HEK293T (cell line): ENCODE measurements around the gene TCP11.

ENCODE experiments used
- CTCF ChIA-PET: fragments of 350-600 bp; formaldehyde crosslinking; extraction: SDS; loops from one replicate; lab custom pipeline; 2021; ENCODE audit warnings: antibody characterized with exemption, inconsistent platforms; lab: Yijun Ruan, JAX
- POLR2A ChIA-PET: fragments of 350-600 bp; formaldehyde crosslinking; extraction: SDS; loops from one replicate; lab custom pipeline; 2020; ENCODE audit warnings: antibody characterized with exemption, inconsistent platforms; lab: Yijun Ruan, JAX
- DNase-seq: peaks from one replicate; pipeline ENCODE4 v3.0.0; 2012; ENCODE audit warnings: mixed read lengths; ENCODE audit errors: extremely low spot score
- ARNT ChIP-seq: fragments of 450-650 bp; IDR thresholded peaks from 2 replicates; pipeline ENCODE4 v1.6.1; 2017; ENCODE audit warnings: mild to moderate bottlenecking
- BHLHE40 ChIP-seq: fragments of 450-650 bp; IDR thresholded peaks from 2 replicates; pipeline ENCODE4 v1.6.1; 2016; ENCODE audit warnings: mild to moderate bottlenecking, moderate library complexity, borderline replicate concordance
- CTBP1 ChIP-seq: fragments of 450-650 bp; IDR thresholded peaks from 2 replicates; pipeline ENCODE4 v1.6.1; 2016; ENCODE audit warnings: borderline replicate concordance
- ELF4 ChIP-seq: fragments of 450-650 bp; IDR thresholded peaks from 2 replicates; pipeline ENCODE4 v1.6.1; 2017; ENCODE audit warnings: antibody characterized with exemption
- FOXA1 ChIP-seq: fragments of 450-650 bp; IDR thresholded peaks from 2 replicates; pipeline ENCODE4 v1.6.1; 2016; ENCODE audit warnings: mild to moderate bottlenecking
- FOXK2 ChIP-seq: fragments of 450-650 bp; IDR thresholded peaks from 2 replicates; pipeline ENCODE4 v1.6.1; 2016; ENCODE audit warnings: mild to moderate bottlenecking
- FOXM1 ChIP-seq: fragments of 450-650 bp; IDR thresholded peaks from 2 replicates; pipeline ENCODE4 v1.6.1; 2017; ENCODE audit warnings: mild to moderate bottlenecking, borderline replicate concordance
- HDGF ChIP-seq: fragments of 450-650 bp; IDR thresholded peaks from 2 replicates; pipeline ENCODE4 v1.6.1; 2017; ENCODE audit warnings: antibody characterized with exemption, borderline replicate concordance
- L3MBTL2 ChIP-seq: fragments of 450-650 bp; conservative IDR thresholded peaks from 2 replicates; pipeline ENCODE4 v1.6.1; 2016; ENCODE audit warnings: mild to moderate bottlenecking
- LEF1 ChIP-seq: fragments of 450-650 bp; IDR thresholded peaks from 2 replicates; pipeline ENCODE4 v1.6.1; 2017; ENCODE audit warnings: mild to moderate bottlenecking, borderline replicate concordance
- NFRKB ChIP-seq: fragments of 450-650 bp; IDR thresholded peaks from 2 replicates; pipeline ENCODE4 v1.6.1; 2016; ENCODE audit warnings: mild to moderate bottlenecking, moderate library complexity
- PKNOX1 ChIP-seq: fragments of 450-650 bp; IDR thresholded peaks from 2 replicates; pipeline ENCODE4 v1.6.1; 2016
- SP1 ChIP-seq: fragments of 450-650 bp; IDR thresholded peaks from 2 replicates; pipeline ENCODE4 v1.6.1; 2017
- SUZ12 ChIP-seq: fragments of 450-650 bp; IDR thresholded peaks from 2 replicates; pipeline ENCODE4 v1.6.1; 2016; ENCODE audit warnings: mild to moderate bottlenecking
- TARDBP ChIP-seq: fragments of 450-650 bp; IDR thresholded peaks from 2 replicates; pipeline ENCODE4 v1.6.1; 2016
- ZNF384 ChIP-seq: fragments of 450-650 bp; IDR thresholded peaks from 2 replicates; pipeline ENCODE4 v1.6.1; 2016

Gene TCP11

GRCh38 chr6:35179901-35180535 is 38.9 kb upstream of the TCP11 start:
- DNase-seq, result no peak
- ChIA-PET POLR2A (no interaction called here), CTCF (interaction anchor here (0.5 to 1.3 kb wide), 3 partner anchors 26 to 277 kb away, joined by 3 to 5 read pairs (median 4); no protein-coding TSS in a partner anchor)
- no peak for TF ChIP-seq FOXK2
- TF ChIP-seq TARDBP, result no peak
- no peak for TF ChIP-seq PKNOX1
- TF ChIP-seq NFRKB, result no peak
- no peak for TF ChIP-seq SUZ12
- no peak for TF ChIP-seq L3MBTL2
- TF ChIP-seq ELF4, result no peak
- no peak for TF ChIP-seq FOXA1
- no peak for TF ChIP-seq ZNF384
- no peak for TF ChIP-seq HDGF
- no peak for TF ChIP-seq BHLHE40
- TF ChIP-seq CTBP1, result no peak
- no peak for TF ChIP-seq LEF1
- no peak for TF ChIP-seq SP1
- TF ChIP-seq ARNT, result no peak
- TF ChIP-seq FOXM1, result no peak

GRCh38 chr6:35178932-35179832 is 38.0 kb upstream of the TCP11 start:
- CTCF ChIA-PET, result interaction anchor here (0.5 to 1.3 kb wide), 5 partner anchors 19 to 276 kb away, joined by 3 to 8 read pairs (median 4); no protein-coding TSS in a partner anchor
- no peak for TF ChIP-seq LEF1
- no peak for TF ChIP-seq NFRKB
- TF ChIP-seq PKNOX1, result no peak
- TF ChIP-seq SP1, result no peak
- no peak for TF ChIP-seq L3MBTL2
- TF ChIP-seq ZNF384, result no peak
- TF ChIP-seq SUZ12, result no peak
- no peak for TF ChIP-seq CTBP1
- TF ChIP-seq FOXM1, result no peak
- TF ChIP-seq FOXA1, result no peak
- no peak for TF ChIP-seq ARNT
- TF ChIP-seq HDGF, result no peak
- TF ChIP-seq TARDBP, result no peak
- DNase-seq, result no peak
- POLR2A ChIA-PET, result no interaction called here

- TF ChIP-seq FOXM1, result no peak
- TF ChIP-seq NFRKB, result no peak
- TF ChIP-seq LEF1, result no peak
- TF ChIP-seq CTBP1, result no peak
- no peak for TF ChIP-seq PKNOX1
- no peak for TF ChIP-seq ARNT
- no peak for TF ChIP-seq FOXA1
- no peak for TF ChIP-seq TARDBP
- no peak for TF ChIP-seq SP1
- TF ChIP-seq L3MBTL2, result no peak
- no peak for TF ChIP-seq BHLHE40
- no peak for TF ChIP-seq FOXK2
- no peak for TF ChIP-seq SUZ12
- TF ChIP-seq HDGF, result no peak
- no peak for TF ChIP-seq ELF4
- TF ChIP-seq ZNF384, result no peak
- DNase-seq, result no peak
- ChIA-PET POLR2A (no interaction called here), CTCF (interaction anchor here (0.6 kb wide), 1 partner anchor 36 kb away, joined by 3 read pairs; no protein-coding TSS in a partner anchor)
These were observed 36.9 kb upstream of the TCP11 start for GRCh38 chr6:35178012-35178411.

GRCh38 chr6:35177596-35177995 is 36.5 kb upstream of the TCP11 start:
- TF ChIP-seq SP1, result no peak
- TF ChIP-seq FOXM1, result no peak
- no peak for TF ChIP-seq ARNT
- TF ChIP-seq L3MBTL2, result no peak
- no peak for TF ChIP-seq LEF1
- TF ChIP-seq BHLHE40, result no peak
- no peak for TF ChIP-seq FOXK2
- no peak for TF ChIP-seq TARDBP
- no peak for TF ChIP-seq ELF4
- DNase-seq, result no peak
- ChIA-PET POLR2A (no interaction called here), CTCF (interaction anchor here (0.6 kb wide), 1 partner anchor 35 kb away, joined by 3 read pairs; no protein-coding TSS in a partner anchor)

GRCh38 chr6:35177157-35177556 is 36.0 kb upstream of the TCP11 start:
- DNase-seq, result no peak

More at GRCh38 chr6:35177157-35177556, 36.0 kb upstream of the TCP11 start:
- ChIA-PET CTCF (interaction anchor here (0.6 kb wide), 1 partner anchor 35 kb away, joined by 3 read pairs; no protein-coding TSS in a partner anchor), POLR2A (no interaction called here)
- TF ChIP-seq L3MBTL2 (no peak), FOXA1 (no peak), TARDBP (no peak), SP1 (no peak), ZNF384 (no peak), ARNT (no peak), CTBP1 (no peak), FOXK2 (no peak), PKNOX1 (no peak), FOXM1 (no peak), HDGF (no peak), NFRKB (no peak), BHLHE40 (no peak), SUZ12 (no peak), LEF1 (no peak), ELF4 (no peak)
